K562 (cell line): ENCODE results near the gene ST14. TPM values are rescaled to one million over a fixed set of nuclear protein-coding genes. Genes with fewer than 3 reads are reported as not detected.

Experiments used
- ATAC-seq: fragments of 200-7000 bp; cut with Tn5 transposase; 3 replicates; pipeline ENCODE4 v1.9.1; 2020; ENCODE audit warnings: moderate library complexity
- BruUV-seq: library from RNA; stranded (reverse); fragments of 400-500 nt; replicated peaks from 2 replicates; lab custom pipeline; 2021; lab: Mats Ljungman, UMichigan
- CTCF ChIA-PET: fragments of 300-600 bp; formaldehyde crosslinking; extraction: SDS; loops from one replicate; lab custom pipeline; 2021; ENCODE audit warnings: low intra/inter-chr PET ratio; lab: Yijun Ruan, JAX
- POLR2A ChIA-PET: fragments of 300-600, 350-650 bp; sonication (Branson Sonifier 250); formaldehyde crosslinking; extraction: SDS; loops from one replicate; lab custom pipeline; 2021; ENCODE audit warnings: antibody characterized with exemption, inconsistent platforms; lab: Yijun Ruan, JAX
- DNase-seq, 4 experiments: peaks; one replicate each; pipeline versions ENCODE4 v3.0.0 to v3.0.0-alpha.2; 2011 to 2018; ENCODE audit warnings: low spot score in 3 of 4, mixed read lengths in 3 of 4; ENCODE audit errors: extremely low read depth in 1 of 4
- FAIRE-seq: peaks from 2 replicates; lab custom pipeline; 2011; peaks lifted over from hg19 to GRCh38; lab: Jason Lieb, UNC
- H2AFZ ChIP-seq: 2 replicates; pipeline ENCODE4 v1.6.0; 2011; ENCODE audit warnings: low read depth, low read length, control low read depth, inconsistent platforms
- H3K27ac ChIP-seq: fragments of 200-600 bp; 3 replicates; pipeline ENCODE4 v1.8.0; 2011; ENCODE audit warnings: low read depth, mild to moderate bottlenecking, control low read depth, inconsistent platforms, low read length, moderate library complexity, mixed read lengths; ENCODE audit errors: extremely low read depth
- H3K27me3 ChIP-seq, 2 experiments: fragments of 300-600 bp in 1 of 2; 2 replicates in 1 of 2; 3 replicates in 1 of 2; pipeline versions ENCODE4 v1.6.0 to v1.8.0; 2011; ENCODE audit warnings: inconsistent platforms in 2 of 2, low read length in 2 of 2, mild to moderate bottlenecking in 1 of 2, mixed read lengths in 1 of 2, moderate library complexity in 1 of 2; ENCODE audit not compliant: control insufficient read depth in 2 of 2, insufficient read depth in 2 of 2
- H3K36me3 ChIP-seq: fragments of 300-600 bp; 3 replicates; pipeline ENCODE4 v1.8.0; 2011; ENCODE audit warnings: mild to moderate bottlenecking, low read length, inconsistent platforms; ENCODE audit not compliant: control insufficient read depth, insufficient read depth
- H3K4me1 ChIP-seq, 2 experiments: fragments of 200-600 bp in 1 of 2; replicated peaks in 1 of 2; 2 replicates in 1 of 2; 3 replicates in 1 of 2; pipeline versions ENCODE4 v1.5.1 to v1.8.0; 2011; ENCODE audit warnings: inconsistent platforms in 2 of 2, low read length in 2 of 2, mild to moderate bottlenecking in 1 of 2, mixed read lengths in 1 of 2, moderate library complexity in 1 of 2; ENCODE audit not compliant: control insufficient read depth in 2 of 2, insufficient read depth in 2 of 2
- H3K4me2 ChIP-seq: 2 replicates; pipeline ENCODE4 v1.6.1; 2011; ENCODE audit warnings: low read length, control low read depth, inconsistent platforms, mixed read lengths; ENCODE audit not compliant: insufficient read depth
- H3K4me3 ChIP-seq: fragments of 200-600 bp; sonication (generic), shearing (Covaris generic); 2 replicates; pipeline ENCODE4 v1.5.1; 2016; ENCODE audit warnings: control low read depth, inconsistent platforms
- H3K79me2 ChIP-seq: fragments of 200-600 bp; 3 replicates; pipeline ENCODE4 v1.8.0; 2011; ENCODE audit warnings: low read length, inconsistent platforms; ENCODE audit not compliant: control insufficient read depth, insufficient read depth
- H3K9ac ChIP-seq, 2 experiments: 2 replicates each; pipeline versions ENCODE4 v1.6.0 to v1.6.1; 2011; ENCODE audit warnings: low read depth in 2 of 2, low read length in 2 of 2, control low read depth in 1 of 2, inconsistent platforms in 1 of 2, mild to moderate bottlenecking in 1 of 2, mixed read lengths in 1 of 2; ENCODE audit not compliant: insufficient read depth in 1 of 2
- H3K9me1 ChIP-seq: one replicate; pipeline ENCODE4 v1.6.0; 2011; ENCODE audit warnings: inconsistent platforms, mild to moderate bottlenecking, low read length, moderate library complexity; ENCODE audit not compliant: control insufficient read depth, insufficient read depth
- H3K9me3 ChIP-seq: replicated peaks from 2 replicates; pipeline ENCODE4 v1.5.1; 2011; ENCODE audit warnings: low read depth, low read length, inconsistent platforms; ENCODE audit not compliant: control insufficient read depth, insufficient read depth
- H4K20me1 ChIP-seq: replicated peaks from 2 replicates; pipeline ENCODE4 v1.6.1; 2011; ENCODE audit warnings: low read length, inconsistent platforms, mixed read lengths; ENCODE audit not compliant: control insufficient read depth, insufficient read depth
- E2F1 ChIP-seq: sonication (generic); formaldehyde crosslinking; IDR thresholded peaks from 2 replicates; pipeline ENCODE4 v1.8.1; 2023; ENCODE audit warnings: mild to moderate bottlenecking, missing genetic modification reagents, moderate library complexity
- PPARD ChIP-seq: fragments of 250-450 bp; sonication (Bioruptor Pico); IDR thresholded peaks from 2 replicates; pipeline ENCODE4 v1.8.0; 2022; ENCODE audit warnings: inconsistent platforms, mild to moderate bottlenecking, moderate library complexity
- ZNF316 ChIP-seq: fragments of 450-650 bp; IDR thresholded peaks from 2 replicates; pipeline ENCODE4 v1.6.1; 2016
- WGBS: fragments of 100-300 bp; shearing (Covaris generic); methylation state at CpG from one replicate; pipeline ENCODE4 v1.1.6; 2016; ENCODE audit warnings: low coverage, mixed read lengths; ENCODE audit not compliant: insufficient coverage; ENCODE audit errors: missing lambda C conversion rate; 5-methylcytosine and 5-hydroxymethylcytosine counted together
- in situ Hi-C: fragments of 300-500 bp; cut with MboI; formaldehyde crosslinking; loops from 4 replicates; pipeline ENCODE4 v1.15.0; 2018; ENCODE audit warnings: inconsistent platforms, mixed read lengths
- intact Hi-C: fragments of 100-400 bp; cut with micrococcal nuclease; formaldehyde crosslinking; loops from 2 replicates; pipeline ENCODE4 v1.14.2; 2022
- polyA plus RNA-seq, 8 experiments: library from polyadenylated mRNA; depleted of rRNA in 4 of 8; stranded (reverse) in 5 of 8; unstranded in 3 of 8; fragments of >200 nt; fragmentation: Nextera tagmentation in 2 of 8; fragmentation: Illumina TruSeq in 1 of 8; extraction: Ambion mirVana in 2 of 8; extraction: Trizol in 1 of 8; gene quantifications; 2 replicates each; pipeline versions ENCODE4 v1.2.1 to v1.2.3, GENCODE V29; 2011 to 2014; ENCODE audit warnings: inconsistent platforms in 1 of 8, missing spikeins in 1 of 8
- total RNA-seq, 7 experiments: library from RNA; depleted of rRNA in 6 of 7; stranded (reverse); fragments of >200 nt in 6 of 7; fragmentation: Illumina TruSeq in 2 of 7; extraction: Trizol in 2 of 7; gene quantifications; 2 replicates each; pipeline versions ENCODE4 v1.2.1 to v1.2.3, GENCODE V29; 2011 to 2021; ENCODE audit warnings: low replicate concordance in 1 of 7

Gene ST14
- total and polyA plus RNA-seq, 9 of the 15 experiments (the other 6 are each of a cell fraction or from before 2014, with no cell fraction given), result 0.08 to 0.20 TPM; not detected in 7

DNA sequence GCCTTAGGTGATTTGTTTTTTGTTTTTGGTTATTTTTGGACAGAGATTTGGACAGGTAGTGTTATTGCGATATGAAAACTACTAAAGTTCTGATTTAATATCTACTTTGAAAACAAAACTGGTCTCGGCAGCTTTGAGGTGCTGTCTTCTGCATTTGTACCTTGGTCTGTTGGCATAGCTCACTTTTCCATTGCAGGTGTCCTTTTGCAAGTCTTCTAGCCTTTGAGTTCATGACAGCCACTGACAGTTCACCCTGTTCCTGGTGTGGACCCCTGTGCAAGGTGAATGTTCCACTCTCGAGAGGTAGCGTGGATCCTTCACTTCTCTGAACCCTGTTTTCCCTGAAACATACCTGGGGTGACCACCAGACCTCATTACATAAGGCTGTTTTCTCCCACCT lies 44.9 kb upstream of the ST14 start (continued):
- no peak for TF ChIP-seq E2F1 (CRISPR knock-in tag)
- TF ChIP-seq, all 486 proteins: peak for 0

GRCh38 chr11:130115218-130115617 lies 44.4 kb upstream of the ST14 start:
- Histone ChIP-seq H3K4me1 (no peaks in the 10 kb centered on the region), H3K79me2 (0 out of 3 replicates have a peak, but pooled peaks cover 8% of the 10 kb centered on the region), H3K9ac (no peak overlapping the region), H3K36me3 (peaks cover 71% of the 10 kb centered on the region), H3K4me3 (no peak overlapping the region), H4K20me1 (peaks cover 4% of the 10 kb centered on the region; the same call in 1 of the 2 replicates), H3K9me1 (no peaks in the 10 kb centered on the region), H3K27me3 (no peaks in the 10 kb centered on the region), H3K9me3 (no peaks in the 10 kb centered on the region), H3K27ac (no peak overlapping the region), H2AFZ (no peak overlapping the region), H3K4me2 (no peak overlapping the region)
- ATAC-seq, result no peak
- ChIA-PET POLR2A (interaction anchor here (0.9 to 1.3 kb wide), 2 partner anchors 9 to 29 kb away, joined by 3 to 5 read pairs; no protein-coding TSS in a partner anchor), CTCF (no interaction called here)
- intact Hi-C loops, result no loop called here
- no peak for FAIRE-seq
- in situ Hi-C loops, result no loop called here
- no TSS peak for BruUV-seq
- no peak for DNase-seq
- WGBS, result 80% methylated on average over 2 of the region's 2 CpGs
- TF ChIP-seq ZNF316, result 0 out of 2 replicates have a peak, but pooled peaks have one; percentile 26
- TF ChIP-seq PPARD (CRISPR knock-in tag), result no peak
